CD4-positive, alpha-beta T cell treated with Interleukin-4 for 1 hour (primary cell): ENCODE data around the gene CCZ1B.
A peak's percentile ranks its signal among the peaks of the same experiment; 100 is the strongest.
"Not testable (repeated sequence)": the region's sequence is repeated elsewhere in the genome, so short reads cannot be mapped to it uniquely, and the experiment has no call there.

Experiments
- DNase-seq, 2 donors: peaks; one replicate each; pipeline ENCODE4 v3.0.0-alpha.2; 2020 to 2022

CCZ1B gene

GRCh38 chr7:6826151-6826550 lies at the start of gene CCZ1B:
CCZ1B (minus strand) TSS chr7:6826275; CDS start chr7:6826197, 78 bp downstream.
- DNase-seq: peak; percentile 85 to 86

GRCh38 chr7:6875022-6875421 lies 48.9 kb upstream of the CCZ1B start:
- DNase-seq: not testable (repeated sequence)

GRCh38 chr7:6872246-6872945 lies 46.3 kb upstream of the CCZ1B start:
- not testable (repeated sequence) for DNase-seq

- not testable (repeated sequence) for DNase-seq
Observed at GRCh38 chr7:6871421-6872144, 45.5 kb upstream of the CCZ1B start.

- DNase-seq: not testable (repeated sequence)
Observed at GRCh38 chr7:6864751-6865150, 38.7 kb upstream of the CCZ1B start.

GRCh38 chr7:6864188-6864587 lies 38.1 kb upstream of the CCZ1B start:
- not testable (repeated sequence) for DNase-seq

- not testable (repeated sequence) for DNase-seq
Observed at GRCh38 chr7:6862876-6863275, 36.8 kb upstream of the CCZ1B start.

GRCh38 chr7:6857721-6858314 lies 31.7 kb upstream of the CCZ1B start:
- DNase-seq: peak; percentile 83 to 85

- not testable (repeated sequence) for DNase-seq
Observed at GRCh38 chr7:6855563-6856131, 29.6 kb upstream of the CCZ1B start.

GRCh38 chr7:6854747-6855562 lies 28.9 kb upstream of the CCZ1B start:
- DNase-seq: peak in 1 of 2 donors; percentile 14

- DNase-seq: not testable (repeated sequence)
Observed at GRCh38 chr7:6853681-6854080, 27.6 kb upstream of the CCZ1B start.

- DNase-seq: not testable (repeated sequence)
Observed at GRCh38 chr7:6849127-6849526, 23.1 kb upstream of the CCZ1B start.

GRCh38 chr7:6847751-6848150 lies 21.7 kb upstream of the CCZ1B start:
- not testable (repeated sequence) for DNase-seq

- not testable (repeated sequence) for DNase-seq
Observed at GRCh38 chr7:6845971-6846449, 19.9 kb upstream of the CCZ1B start.

- not testable (repeated sequence) for DNase-seq
Observed at GRCh38 chr7:6843654-6844053, 17.6 kb upstream of the CCZ1B start.

GRCh38 chr7:6843092-6843491 lies 17.0 kb upstream of the CCZ1B start:
- DNase-seq: not testable (repeated sequence)

- not testable (repeated sequence) for DNase-seq
Observed at GRCh38 chr7:6842278-6842921, 16.3 kb upstream of the CCZ1B start.

GRCh38 chr7:6837081-6837480 lies 11.0 kb upstream of the CCZ1B start:
- not testable (repeated sequence) for DNase-seq

- DNase-seq: not testable (repeated sequence)
Observed at GRCh38 chr7:6835521-6835920, 9.4 kb upstream of the CCZ1B start.

GRCh38 chr7:6833636-6834035 lies 7.6 kb upstream of the CCZ1B start:
- no peak for DNase-seq

- DNase-seq: no peak
Observed at GRCh38 chr7:6831018-6831725, 5.1 kb upstream of the CCZ1B start.
